GM18508 (cell line): ENCODE measurements around the gene SLC27A2.
"Not testable (repeated sequence)": the region's sequence is repeated elsewhere in the genome, so short reads cannot be mapped to it uniquely, and the experiment has no call there.

Experiments used
- ATAC-seq: cut with Tn5 transposase; IDR thresholded peaks from one replicate; pipeline ENCODE4 v1.9.1; 2021; ENCODE audit warnings: moderate number of reproducible peaks; ENCODE audit not compliant: insufficient read depth, unreplicated experiment

Gene SLC27A2

GRCh38 chr15:50181969-50182218, at the start of gene SLC27A2:
Gene SLC27A2 (plus strand): TSS chr15:50182196. CDS start chr15:50182428, 232 bp downstream.
- no peak for ATAC-seq

GRCh38 chr15:50132251-50132984, 49.6 kb upstream of the SLC27A2 start:
- ATAC-seq = not testable (repeated sequence)

- ATAC-seq = peak; percentile 41
Measured at GRCh38 chr15:50134524-50135024, 47.4 kb upstream of the SLC27A2 start.

- peak; percentile 74 for ATAC-seq
Measured at GRCh38 chr15:50135031-50135551, 46.9 kb upstream of the SLC27A2 start.

- no peak for ATAC-seq
Measured at GRCh38 chr15:50137330-50137761, 44.6 kb upstream of the SLC27A2 start.

- ATAC-seq = no peak
Measured at GRCh38 chr15:50137893-50138292, 44.1 kb upstream of the SLC27A2 start.

- ATAC-seq = no peak
Measured at GRCh38 chr15:50138391-50138790, 43.6 kb upstream of the SLC27A2 start.

GRCh38 chr15:50140098-50140497, 41.9 kb upstream of the SLC27A2 start:
- ATAC-seq = no peak

GRCh38 chr15:50140983-50141382, 41.0 kb upstream of the SLC27A2 start:
- ATAC-seq = no peak

GRCh38 chr15:50141856-50142255, 40.1 kb upstream of the SLC27A2 start:
- no peak for ATAC-seq

- ATAC-seq = no peak
Measured at GRCh38 chr15:50143255-50143860, 38.6 kb upstream of the SLC27A2 start.

GRCh38 chr15:50144341-50145120, 37.5 kb upstream of the SLC27A2 start:
- ATAC-seq = no peak

GRCh38 chr15:50145451-50145872, 36.5 kb upstream of the SLC27A2 start:
- ATAC-seq = no peak

- no peak for ATAC-seq
Measured at GRCh38 chr15:50146632-50147031, 35.4 kb upstream of the SLC27A2 start.

GRCh38 chr15:50148362-50148963, 33.5 kb upstream of the SLC27A2 start:
- no peak for ATAC-seq

GRCh38 chr15:50149090-50149489, 32.9 kb upstream of the SLC27A2 start:
- ATAC-seq = no peak

- no peak for ATAC-seq
Measured at GRCh38 chr15:50150349-50150748, 31.6 kb upstream of the SLC27A2 start.

GRCh38 chr15:50150851-50151250, 31.1 kb upstream of the SLC27A2 start:
- ATAC-seq = no peak

- no peak for ATAC-seq
Measured at GRCh38 chr15:50151476-50151875, 30.5 kb upstream of the SLC27A2 start.

- ATAC-seq = not testable (repeated sequence)
Measured at GRCh38 chr15:50158236-50158635, 23.8 kb upstream of the SLC27A2 start.
